Right lobe of liver (tissue), 4 donors: ENCODE results near the gene FRMD4A.

Experiments
- POLR2A ChIP-seq: fragments of 450-650 bp; IDR thresholded peaks from one replicate; pipeline ENCODE4 v1.6.1; 2017; ENCODE audit warnings: antibody characterized with exemption, mild to moderate bottlenecking
- TF ChIP-seq, protein P1 (sequence below), 4 donors: fragments of 200-600 bp in 3 of 4; fragments of 450-650 bp in 1 of 4; IDR thresholded peaks; one replicate each; pipeline versions ENCODE4 v1.5.1 to v1.8.0; 2016 to 2022; ENCODE audit warnings: antibody characterized with exemption in 4 of 4, mild to moderate bottlenecking in 2 of 4
- donor health status: DM: no; HTN: no; CAD: no.
- donor health status: DM: no; HTN: no; CAD: no.
- donor health status: DM: no; HTN: yes; CAD: no.

DNA sequence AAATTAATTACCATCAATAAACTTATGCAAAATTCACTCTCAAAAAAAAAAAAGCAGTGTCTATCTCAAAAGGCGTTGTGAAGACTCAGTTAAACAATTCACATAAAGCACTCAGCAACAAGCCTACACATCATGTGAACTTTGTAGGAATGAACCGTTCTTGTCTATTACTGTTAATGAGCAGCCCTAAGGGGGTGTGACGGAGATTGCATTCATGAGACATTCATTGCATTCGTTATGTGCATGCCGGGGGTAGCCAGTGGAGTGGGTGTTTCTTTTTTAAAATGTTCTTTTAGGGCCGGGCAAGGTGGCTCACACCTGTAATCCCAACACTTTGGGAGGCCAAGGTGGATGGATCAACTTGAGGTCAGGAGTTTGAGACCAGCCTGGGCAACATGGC lies 551.0 kb downstream of the FRMD4A start:
- TF ChIP-seq, protein P1, sequence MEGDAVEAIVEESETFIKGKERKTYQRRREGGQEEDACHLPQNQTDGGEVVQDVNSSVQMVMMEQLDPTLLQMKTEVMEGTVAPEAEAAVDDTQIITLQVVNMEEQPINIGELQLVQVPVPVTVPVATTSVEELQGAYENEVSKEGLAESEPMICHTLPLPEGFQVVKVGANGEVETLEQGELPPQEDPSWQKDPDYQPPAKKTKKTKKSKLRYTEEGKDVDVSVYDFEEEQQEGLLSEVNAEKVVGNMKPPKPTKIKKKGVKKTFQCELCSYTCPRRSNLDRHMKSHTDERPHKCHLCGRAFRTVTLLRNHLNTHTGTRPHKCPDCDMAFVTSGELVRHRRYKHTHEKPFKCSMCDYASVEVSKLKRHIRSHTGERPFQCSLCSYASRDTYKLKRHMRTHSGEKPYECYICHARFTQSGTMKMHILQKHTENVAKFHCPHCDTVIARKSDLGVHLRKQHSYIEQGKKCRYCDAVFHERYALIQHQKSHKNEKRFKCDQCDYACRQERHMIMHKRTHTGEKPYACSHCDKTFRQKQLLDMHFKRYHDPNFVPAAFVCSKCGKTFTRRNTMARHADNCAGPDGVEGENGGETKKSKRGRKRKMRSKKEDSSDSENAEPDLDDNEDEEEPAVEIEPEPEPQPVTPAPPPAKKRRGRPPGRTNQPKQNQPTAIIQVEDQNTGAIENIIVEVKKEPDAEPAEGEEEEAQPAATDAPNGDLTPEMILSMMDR (IDR thresholded peaks at IDR 0.05), result no peak
- no peak for TF ChIP-seq POLR2A
